MCF 10A (cell line): ENCODE data around the gene GASK1B. TPM values are rescaled to one million over a fixed set of nuclear protein-coding genes. Genes with fewer than 3 reads are reported as not detected.
A peak's percentile ranks its signal among the peaks of the same experiment; 100 is the strongest.

ENCODE experiments used
- BruUV-seq: library from RNA; stranded (reverse); fragments of 400-500 nt; replicated peaks from 2 replicates; lab custom pipeline; 2021; lab: Mats Ljungman, UMichigan
- CTCF ChIA-PET: fragments of 300-600 bp; sonication (Branson Sonifier 250); formaldehyde crosslinking; extraction: SDS; loops from one replicate; lab custom pipeline; 2021; ENCODE audit warnings: antibody characterized with exemption, inconsistent platforms; lab: Yijun Ruan, JAX
- POLR2A ChIA-PET: fragments of 300-600, 350-650 bp; sonication (Branson Sonifier 250); formaldehyde crosslinking; extraction: SDS; loops from one replicate; lab custom pipeline; 2020; ENCODE audit warnings: antibody characterized with exemption, inconsistent platforms; lab: Yijun Ruan, JAX
- DNase-seq: peaks from one replicate; pipeline ENCODE4 v3.0.0-alpha.2; 2018; ENCODE audit not compliant: unreplicated experiment
- H3K27ac Mint-ChIP-seq: one replicate; pipeline ENCODE4 v1.8.0; 2022; ENCODE audit warnings: mild to moderate bottlenecking, low read depth, mixed read lengths; ENCODE audit not compliant: unreplicated experiment
- H3K27me3 Mint-ChIP-seq: one replicate; pipeline ENCODE4 v1.8.0; 2022; ENCODE audit warnings: mixed read lengths; ENCODE audit not compliant: insufficient read depth, unreplicated experiment
- H3K36me3 Mint-ChIP-seq: one replicate; pipeline ENCODE4 v1.8.0; 2022; ENCODE audit warnings: mild to moderate bottlenecking, moderate library complexity, mixed read lengths; ENCODE audit not compliant: insufficient read depth, unreplicated experiment
- H3K4me1 Mint-ChIP-seq: one replicate; pipeline ENCODE4 v1.8.0; 2022; ENCODE audit warnings: mixed read lengths; ENCODE audit not compliant: insufficient read depth, unreplicated experiment
- H3K4me3 Mint-ChIP-seq: one replicate; pipeline ENCODE4 v1.8.0; 2022; ENCODE audit warnings: mild to moderate bottlenecking, moderate library complexity, mixed read lengths; ENCODE audit not compliant: unreplicated experiment
- H3K9me3 Mint-ChIP-seq: one replicate; pipeline ENCODE4 v1.8.0; 2022; ENCODE audit warnings: mixed read lengths; ENCODE audit not compliant: unreplicated experiment
- intact Hi-C: fragments of 100-400 bp; cut with micrococcal nuclease; formaldehyde crosslinking; loops from 2 replicates; pipeline ENCODE4 v1.14.1; 2022
- total RNA-seq: library from RNA; stranded (reverse); gene quantifications from 2 replicates; pipeline ENCODE4 v1.2.3, GENCODE V29; 2022
- TF ChIP-seq, protein P1 (sequence below): fragments of 200-600 bp; IDR thresholded peaks from one replicate; pipeline ENCODE4 v1.8.0; 2022; ENCODE audit warnings: antibody characterized with exemption, mild to moderate bottlenecking; ENCODE audit not compliant: unreplicated experiment

GASK1B gene
- total RNA-seq, 1 experiment from 2014 or later: 9.7 TPM

DNA sequence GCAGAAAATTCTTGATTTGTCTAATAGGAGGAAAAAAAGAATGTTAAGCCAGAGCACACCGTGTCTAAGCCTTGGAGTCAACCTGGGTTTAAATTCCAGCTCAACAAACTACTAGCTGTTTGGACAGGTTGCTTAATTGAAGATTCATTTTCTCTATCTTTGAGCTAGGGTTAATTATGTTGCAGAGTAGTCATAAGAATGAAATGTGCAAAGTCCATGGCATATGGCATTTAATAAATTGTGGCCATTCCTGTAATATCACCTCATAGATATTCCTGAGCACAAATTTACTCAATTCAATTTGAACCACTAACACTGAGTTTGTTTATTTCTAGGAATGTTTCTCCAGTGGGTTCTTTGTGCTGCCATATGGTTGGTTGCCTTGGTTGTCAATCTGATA is 42.0 kb upstream of the GASK1B start:
- Mint-ChIP-seq H3K36me3 (peaks cover 10% of the 10 kb centered on the region), H3K4me1 (no peaks in the 10 kb centered on the region), H3K27ac (no peak overlapping the region), H3K27me3 (no peaks in the 10 kb centered on the region), H3K9me3 (no peaks in the 10 kb centered on the region), H3K4me3 (no peak overlapping the region)
- TF ChIP-seq, protein P1, sequence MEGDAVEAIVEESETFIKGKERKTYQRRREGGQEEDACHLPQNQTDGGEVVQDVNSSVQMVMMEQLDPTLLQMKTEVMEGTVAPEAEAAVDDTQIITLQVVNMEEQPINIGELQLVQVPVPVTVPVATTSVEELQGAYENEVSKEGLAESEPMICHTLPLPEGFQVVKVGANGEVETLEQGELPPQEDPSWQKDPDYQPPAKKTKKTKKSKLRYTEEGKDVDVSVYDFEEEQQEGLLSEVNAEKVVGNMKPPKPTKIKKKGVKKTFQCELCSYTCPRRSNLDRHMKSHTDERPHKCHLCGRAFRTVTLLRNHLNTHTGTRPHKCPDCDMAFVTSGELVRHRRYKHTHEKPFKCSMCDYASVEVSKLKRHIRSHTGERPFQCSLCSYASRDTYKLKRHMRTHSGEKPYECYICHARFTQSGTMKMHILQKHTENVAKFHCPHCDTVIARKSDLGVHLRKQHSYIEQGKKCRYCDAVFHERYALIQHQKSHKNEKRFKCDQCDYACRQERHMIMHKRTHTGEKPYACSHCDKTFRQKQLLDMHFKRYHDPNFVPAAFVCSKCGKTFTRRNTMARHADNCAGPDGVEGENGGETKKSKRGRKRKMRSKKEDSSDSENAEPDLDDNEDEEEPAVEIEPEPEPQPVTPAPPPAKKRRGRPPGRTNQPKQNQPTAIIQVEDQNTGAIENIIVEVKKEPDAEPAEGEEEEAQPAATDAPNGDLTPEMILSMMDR: no peak
- ChIA-PET CTCF (interaction anchor here (0.9 kb wide), 1 partner anchor 191 kb away, joined by 3 read pairs; no protein-coding TSS in a partner anchor), POLR2A (no interaction called here)
- BruUV-seq: no TSS peak
- no peak for DNase-seq
- intact Hi-C loops: no loop called here

DNA sequence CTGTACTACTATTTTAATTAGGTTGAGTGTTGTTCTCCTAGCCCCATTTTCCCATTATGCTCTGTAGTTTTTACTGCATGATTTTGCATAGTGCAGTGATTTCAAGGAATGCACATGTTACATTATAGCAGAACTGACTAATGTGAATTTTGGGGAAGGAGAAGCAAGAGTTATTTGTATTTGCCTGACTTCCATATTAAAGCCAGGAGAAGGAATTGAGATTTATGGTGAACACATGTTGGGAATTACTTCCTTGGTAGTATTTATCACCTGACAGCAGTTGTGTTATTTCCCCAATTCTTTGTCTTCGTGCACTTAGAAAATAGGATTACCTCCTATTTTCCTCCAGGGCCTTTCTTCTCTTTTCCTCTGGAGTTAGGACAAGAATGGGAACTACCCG is 40.6 kb upstream of the GASK1B start:
- intact Hi-C loops: no loop called here
- ChIA-PET POLR2A (interaction anchor here (0.6 to 1.2 kb wide), 2 partner anchors 21 to 1466 kb away, joined by 3 to 6 read pairs; no protein-coding TSS in a partner anchor), CTCF (interaction anchor here (0.8 kb wide), 1 partner anchor 280 kb away, joined by 5 read pairs; no protein-coding TSS in a partner anchor)
- H3K27me3 Mint-ChIP-seq: no peaks in the 10 kb centered on the region
- peak overlapping the region; percentile 23 for H3K27ac Mint-ChIP-seq
- no peaks in the 10 kb centered on the region for H3K9me3 Mint-ChIP-seq
- H3K36me3 Mint-ChIP-seq: peaks cover 10% of the 10 kb centered on the region
- H3K4me3 Mint-ChIP-seq: no peak overlapping the region
- TF ChIP-seq, protein P1: no peak
- no TSS peak for BruUV-seq
- DNase-seq: no peak
- H3K4me1 Mint-ChIP-seq: no peaks in the 10 kb centered on the region

DNA sequence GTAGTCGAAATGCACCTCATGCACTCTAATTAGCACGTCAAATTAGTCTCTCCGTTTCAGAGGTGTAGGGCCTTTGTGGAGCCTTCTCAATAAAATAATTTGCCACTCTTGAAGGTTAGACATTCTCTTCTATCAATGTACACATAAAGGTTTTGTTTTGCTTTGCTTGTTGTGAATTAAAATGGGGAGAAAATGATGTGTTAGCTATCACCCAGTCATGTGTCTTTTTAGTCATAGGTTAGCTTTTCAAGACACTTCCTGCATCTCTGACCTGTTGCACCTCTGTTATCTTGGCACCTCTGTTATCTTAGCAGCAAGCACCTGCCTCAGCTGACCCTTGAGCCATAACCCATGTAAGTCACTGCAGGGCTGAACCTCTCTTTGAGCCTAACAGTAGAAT is 38.4 kb upstream of the GASK1B start:
- no TSS peak for BruUV-seq
- TF ChIP-seq, protein P1: no peak
- Mint-ChIP-seq H3K27me3 (no peaks in the 10 kb centered on the region), H3K9me3 (no peaks in the 10 kb centered on the region), H3K36me3 (peaks cover 10% of the 10 kb centered on the region), H3K4me1 (no peaks in the 10 kb centered on the region), H3K27ac (peak overlapping the region; percentile 82), H3K4me3 (peak overlapping the region; percentile 81)
- ChIA-PET CTCF (interaction anchor here (1.6 kb wide), 1 partner anchor 19 kb away, joined by 6 read pairs; no protein-coding TSS in a partner anchor), POLR2A (interaction anchor here (0.6 to 1.6 kb wide), 5 partner anchors 12 to 830 kb away, joined by 3 to 6 read pairs (median 4); no protein-coding TSS in a partner anchor)
- peak; percentile 2 for DNase-seq
- intact Hi-C loops: no loop called here

DNA sequence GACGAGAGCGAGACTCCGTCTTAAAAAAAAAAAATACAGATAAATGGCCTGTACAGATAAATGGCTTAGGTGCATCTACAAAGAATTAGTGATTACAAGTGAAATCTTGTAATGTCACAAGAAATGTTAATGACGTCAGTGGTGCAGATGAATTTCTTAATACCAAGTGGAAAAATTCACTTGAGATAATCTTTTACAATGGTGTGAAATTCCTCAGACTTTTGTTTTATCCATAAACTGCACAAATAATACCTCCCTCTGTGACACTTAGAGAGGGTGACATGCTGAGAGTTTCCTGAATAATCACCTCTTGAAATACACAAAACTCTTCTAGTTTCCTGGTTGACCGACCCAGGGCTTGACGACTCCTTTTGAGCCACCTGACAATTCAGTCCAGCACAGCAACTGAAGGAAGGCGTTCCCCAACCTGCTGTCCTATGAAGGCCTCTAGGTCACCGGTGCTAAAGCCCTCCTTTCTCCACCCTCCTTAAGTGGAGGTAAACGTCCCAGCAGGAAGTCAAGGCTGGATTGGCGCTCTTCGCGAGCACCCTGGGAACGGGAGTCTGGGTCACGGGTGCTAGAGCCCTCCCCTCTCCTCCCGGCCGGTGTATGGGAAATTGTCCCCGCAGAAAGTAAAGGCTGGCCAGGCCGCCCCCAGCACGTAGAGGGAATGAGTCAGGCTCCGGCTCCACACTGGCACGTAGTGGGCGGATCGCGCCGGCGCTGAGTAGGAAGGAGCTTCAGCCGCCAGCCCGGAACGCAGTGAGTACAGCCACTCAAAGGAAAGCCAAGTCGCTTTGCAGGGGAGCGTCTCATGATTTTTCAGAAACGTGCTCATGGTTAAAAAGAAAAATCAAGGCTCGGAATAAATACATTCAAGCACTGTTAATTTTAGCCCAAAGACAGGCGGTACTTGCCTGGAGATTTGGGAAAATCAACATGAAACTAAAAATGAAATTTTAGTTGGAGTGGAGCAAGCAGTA is 37.3 kb upstream of the GASK1B start, which contains the start of gene TMEM144:
TSS of gene TMEM144 (plus strand) at position 662 of the 983 bp plus-strand sequence. CDS start 2,182 bp downstream, outside the sequence.
- BruUV-seq: TSS peak; percentile 35

More for the DNA sequence above, 37.3 kb upstream of the GASK1B start, which contains the start of gene TMEM144:
- H3K27ac Mint-ChIP-seq: peak within 1 kb of the TSS; percentile 82
- TF ChIP-seq, protein P1: no peak
- no peaks in the 10 kb centered on the region for H3K9me3 Mint-ChIP-seq
- peak; percentile 93 for DNase-seq
- ChIA-PET POLR2A (interaction anchor here (0.6 to 1.6 kb wide), 8 partner anchors 8 to 774 kb away, joined by 3 to 6 read pairs (median 4); no protein-coding TSS in a partner anchor), CTCF (no interaction called here)
- H3K4me1 Mint-ChIP-seq: no peaks in the 10 kb centered on the region
- intact Hi-C loops: no loop called here
- H3K4me3 Mint-ChIP-seq: peak within 1 kb of the TSS; percentile 81
- no peaks in the 10 kb centered on the region for H3K27me3 Mint-ChIP-seq
- peaks cover 10% of the 10 kb centered on the region for H3K36me3 Mint-ChIP-seq
